Panc1 (cell line): ENCODE data around the gene KCNG2.

Source experiments
- CTCF ChIP-seq: fragments of 450-650 bp; IDR thresholded peaks from 2 replicates; pipeline ENCODE4 v1.5.1; 2017; ENCODE audit warnings: mild to moderate bottlenecking
- POLR2AphosphoS5 ChIP-seq: IDR thresholded peaks from 2 replicates; pipeline ENCODE4 v1.6.1; 2012; ENCODE audit warnings: mild to moderate bottlenecking, low read depth, low read length, moderate library complexity
- REST ChIP-seq, 2 experiments: IDR thresholded peaks; 2 replicates each; pipeline ENCODE4 v1.6.1; 2011 to 2012; ENCODE audit warnings: low read depth in 2 of 2, control low read depth in 1 of 2, low read length in 1 of 2, mild to moderate bottlenecking in 1 of 2, moderate library complexity in 1 of 2; ENCODE audit not compliant: insufficient read depth in 1 of 2
- TCF7L2 ChIP-seq: IDR thresholded peaks from 2 replicates; pipeline ENCODE4 v1.6.1; 2011; ENCODE audit warnings: mild to moderate bottlenecking, low read depth, low read length, inconsistent platforms

DNA sequence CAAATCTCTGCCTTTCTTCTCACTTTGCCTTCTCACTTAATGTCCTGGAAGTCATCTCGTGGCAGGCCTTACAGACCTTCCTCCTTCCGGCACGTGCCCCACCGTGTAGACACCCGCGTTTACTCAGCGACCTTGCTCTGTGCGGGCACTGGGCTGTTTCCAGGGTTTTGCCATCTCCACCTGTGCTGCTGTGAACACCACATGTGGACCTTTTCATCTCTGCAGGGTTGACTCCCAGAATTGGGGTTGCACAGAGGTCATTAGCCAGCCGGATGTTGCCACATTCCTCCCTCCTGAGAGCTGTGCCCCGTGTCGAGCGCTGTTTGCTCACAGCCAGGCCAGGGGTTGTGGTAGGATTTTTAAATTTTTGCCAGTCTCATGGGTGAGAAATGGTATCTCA lies 25.4 kb downstream of the KCNG2 start:
- TF ChIP-seq CTCF: no peak
- TF ChIP-seq POLR2AphosphoS5: no peak
- TF ChIP-seq REST (IDR thresholded peaks at IDR 0.05; ENCODE audit: insufficient read depth in 1 of 2, low read depth in 2 of 2, low read length in 1 of 2): no peak
- no peak for TF ChIP-seq TCF7L2
